GM19099 (cell line): ENCODE data around the gene CRTAC1.

Experiments used
- POLR2A ChIP-seq: IDR thresholded peaks from 3 replicates; pipeline ENCODE4 v1.6.1; 2011; ENCODE audit warnings: low read depth; ENCODE audit not compliant: insufficient read length; ENCODE audit errors: extremely low read depth

The CRTAC1 gene

GRCh38 chr10:98035599-98035998 lies 5.2 kb upstream of the CRTAC1 start:
- TF ChIP-seq POLR2A = no peak

- TF ChIP-seq POLR2A = no peak
These were observed 3.1 kb upstream of the CRTAC1 start for GRCh38 chr10:98033515-98033914.

DNA sequence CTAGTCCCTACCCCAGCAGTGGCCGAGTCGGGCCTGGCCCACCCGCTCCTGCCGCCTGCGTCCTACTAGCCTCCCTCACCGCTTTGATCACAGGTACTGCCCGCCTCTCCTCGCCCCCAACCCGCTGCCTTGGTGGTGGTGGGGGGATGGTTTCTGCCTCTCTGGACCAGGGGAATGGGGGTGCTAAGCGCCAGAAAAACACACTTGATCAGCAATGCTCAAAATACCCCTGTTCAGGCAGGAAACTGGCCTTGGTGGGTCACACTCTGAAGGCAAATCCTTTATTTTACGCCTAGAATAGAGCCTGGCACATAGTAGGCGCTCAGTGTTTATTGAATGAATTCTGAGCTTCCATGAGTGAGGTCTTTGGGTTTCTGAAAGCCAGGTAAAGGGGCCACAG lies 1.0 kb upstream of the CRTAC1 start:
- TF ChIP-seq POLR2A = no peak

GRCh38 chr10:98030991-98031431 lies 590 bp upstream of the CRTAC1 start:
- no peak for TF ChIP-seq POLR2A

- no peak for TF ChIP-seq POLR2A
These were observed 1.0 kb downstream of the CRTAC1 start for GRCh38 chr10:98029149-98030092.

DNA sequence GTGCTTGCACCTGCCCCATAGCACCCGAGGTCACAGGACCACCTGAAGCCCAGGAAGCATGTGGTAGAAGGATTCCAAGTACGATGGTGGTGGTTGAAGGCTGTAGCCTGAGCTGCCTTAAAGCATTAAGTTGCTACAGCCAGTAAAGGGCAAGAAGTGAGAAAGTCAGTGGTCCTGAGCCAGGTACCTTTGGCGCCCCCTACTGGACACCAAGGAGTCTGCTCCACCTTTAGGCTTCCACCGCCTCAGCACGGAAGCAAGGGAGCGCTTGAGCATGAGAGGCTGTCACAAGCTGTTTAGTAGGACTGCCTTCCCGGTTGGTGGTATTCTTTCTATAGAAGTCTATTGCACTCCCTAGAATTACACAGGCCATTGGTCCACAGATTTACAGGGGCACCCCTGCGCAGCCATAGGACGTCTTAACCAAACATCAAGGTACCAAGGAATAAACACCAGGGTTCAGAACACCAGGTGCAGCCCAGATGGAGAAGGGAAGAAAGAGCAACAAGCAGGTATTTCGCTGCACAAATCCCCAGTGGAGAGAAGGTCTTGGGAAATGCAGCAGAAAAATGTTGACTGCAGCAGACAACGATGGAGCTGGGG lies 2.2 kb downstream of the CRTAC1 start:
- TF ChIP-seq POLR2A = no peak

DNA sequence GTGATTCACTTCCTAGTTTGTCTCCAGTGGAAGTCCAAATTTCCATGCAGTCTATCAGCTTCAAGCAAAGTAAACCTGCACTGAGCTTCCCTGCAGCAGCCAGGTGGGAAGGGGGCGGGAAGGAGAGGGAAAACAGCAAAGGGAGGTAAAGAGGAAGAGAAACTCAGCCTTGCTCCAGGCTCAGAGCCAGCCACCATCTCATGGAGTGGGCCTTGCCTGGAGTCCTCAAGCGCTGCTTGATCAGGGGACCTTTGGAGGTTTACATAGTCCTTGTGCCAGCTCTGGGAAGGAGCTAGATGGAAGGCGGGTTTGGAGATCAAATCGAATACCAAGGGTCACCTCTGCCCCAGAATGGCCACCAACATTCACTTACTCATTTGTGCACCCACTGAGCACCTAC lies 7.4 kb downstream of the CRTAC1 start:
- TF ChIP-seq POLR2A = no peak

DNA sequence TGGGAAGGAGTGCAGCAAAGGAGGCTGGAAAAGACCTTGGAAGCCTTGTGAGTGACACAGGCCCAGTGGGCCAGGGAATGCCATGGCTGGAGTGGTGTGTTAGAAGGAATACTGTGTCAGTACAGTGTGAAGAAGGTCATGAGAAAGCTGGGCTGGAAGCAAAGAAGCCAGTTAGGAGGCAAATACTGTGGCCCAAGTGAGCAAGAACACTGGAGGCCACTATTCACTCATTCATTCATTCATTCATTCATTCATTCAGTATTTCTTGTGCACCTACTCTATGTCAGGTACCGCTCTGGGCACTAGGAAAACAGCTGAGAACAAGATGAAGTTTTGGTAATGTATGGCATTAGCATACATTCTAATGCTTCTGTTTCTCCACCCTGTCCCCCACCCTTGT lies 9.6 kb downstream of the CRTAC1 start:
- TF ChIP-seq POLR2A = no peak

DNA sequence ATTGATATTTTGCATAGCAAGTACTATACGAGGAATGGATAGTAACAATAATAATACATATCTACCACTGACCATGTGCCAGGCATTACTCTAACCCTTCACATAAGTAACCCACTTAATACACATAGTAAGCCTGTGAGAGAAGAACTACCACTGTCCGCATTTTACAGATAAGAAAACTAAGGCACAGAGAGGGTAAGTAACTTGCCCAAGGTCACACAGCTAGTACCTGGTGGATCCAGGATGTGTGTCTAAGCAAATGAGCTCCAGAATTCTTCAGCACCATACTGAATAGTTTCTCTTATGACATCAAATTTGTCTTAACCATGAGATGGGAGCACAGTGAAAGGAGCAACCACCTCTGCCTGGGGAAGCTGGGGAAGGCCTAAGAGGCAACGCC lies 10.2 kb downstream of the CRTAC1 start:
- no peak for TF ChIP-seq POLR2A

GRCh38 chr10:98019784-98020183 lies 10.6 kb downstream of the CRTAC1 start:
- TF ChIP-seq POLR2A = no peak

DNA sequence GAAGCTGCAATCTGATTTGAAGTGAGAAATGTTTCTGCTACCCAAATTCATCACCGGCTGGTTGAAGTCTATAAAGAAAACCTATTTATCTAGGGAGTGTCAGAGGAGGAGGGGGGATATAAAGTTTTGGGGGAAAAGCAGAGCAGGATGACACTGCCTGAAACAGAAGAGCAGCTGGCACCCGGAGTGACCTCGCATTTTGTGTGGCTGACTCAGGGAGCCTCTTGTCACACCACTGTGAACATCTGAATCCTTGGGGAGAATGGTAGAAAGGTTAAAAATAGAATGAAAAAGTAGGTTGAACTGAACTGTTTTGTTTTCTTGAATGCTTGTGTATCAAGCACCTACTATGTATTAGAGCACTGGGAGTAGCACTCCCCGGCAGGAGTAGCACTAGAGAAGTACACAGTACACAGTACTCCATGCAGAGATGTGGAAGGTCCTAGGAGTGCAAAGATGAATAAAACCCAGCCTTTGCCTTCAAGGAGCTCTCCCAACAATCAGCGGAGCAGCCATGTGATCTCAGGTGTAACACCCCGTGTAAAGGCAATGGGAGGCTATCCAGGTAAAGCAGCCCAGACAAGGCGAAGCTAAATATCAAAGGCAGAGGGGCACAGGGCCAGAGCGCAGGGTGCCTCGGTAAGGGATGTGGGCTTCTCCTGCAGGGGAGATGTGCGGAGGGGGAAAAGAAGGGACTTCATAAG lies 13.5 kb downstream of the CRTAC1 start:
- no peak for TF ChIP-seq POLR2A

DNA sequence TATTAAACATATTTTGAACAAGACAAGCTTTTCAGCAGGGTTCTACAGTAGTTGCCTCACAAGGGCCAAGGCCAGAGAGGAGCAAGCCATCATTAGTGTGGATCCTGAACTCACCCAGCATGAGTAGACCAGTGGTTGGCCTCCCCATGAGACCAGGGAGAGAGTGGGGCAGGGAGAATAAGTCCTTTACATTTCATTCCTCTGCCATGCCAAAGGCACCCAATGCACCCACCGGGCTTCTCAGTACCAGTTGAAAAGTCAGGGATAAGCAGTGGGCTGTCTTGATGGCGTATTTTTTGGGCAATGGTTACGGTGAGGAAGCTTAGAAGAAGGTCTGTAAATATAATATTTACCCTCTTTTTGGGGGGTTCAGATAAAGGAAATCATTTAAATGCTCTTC lies 16.6 kb downstream of the CRTAC1 start:
- TF ChIP-seq POLR2A = no peak

GRCh38 chr10:98013122-98013521 lies 17.3 kb downstream of the CRTAC1 start:
- no peak for TF ChIP-seq POLR2A

DNA sequence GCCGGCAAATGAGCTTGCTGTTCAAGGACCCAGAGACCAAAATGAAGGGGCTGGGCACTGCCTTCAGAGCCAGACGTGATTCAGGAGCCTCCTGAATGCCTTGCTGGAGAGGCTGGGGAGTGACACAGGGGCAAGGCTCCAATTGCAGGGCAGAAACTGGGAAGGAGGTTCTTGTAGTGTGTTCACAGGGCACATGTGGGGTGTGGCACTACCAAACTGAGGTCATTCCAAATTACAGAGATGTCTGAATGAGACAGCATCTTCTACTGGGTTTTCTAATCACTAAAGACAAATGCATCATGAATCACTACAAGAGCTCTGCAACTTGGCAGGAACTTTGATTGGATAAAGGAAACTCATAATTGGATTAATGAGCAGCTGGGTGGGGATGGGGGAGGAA lies 17.8 kb downstream of the CRTAC1 start:
- TF ChIP-seq POLR2A = no peak

- no peak for TF ChIP-seq POLR2A
These were observed 19.3 kb downstream of the CRTAC1 start for GRCh38 chr10:98010939-98011685.
